ENCODE results near the gene SOX6.

DNA sequence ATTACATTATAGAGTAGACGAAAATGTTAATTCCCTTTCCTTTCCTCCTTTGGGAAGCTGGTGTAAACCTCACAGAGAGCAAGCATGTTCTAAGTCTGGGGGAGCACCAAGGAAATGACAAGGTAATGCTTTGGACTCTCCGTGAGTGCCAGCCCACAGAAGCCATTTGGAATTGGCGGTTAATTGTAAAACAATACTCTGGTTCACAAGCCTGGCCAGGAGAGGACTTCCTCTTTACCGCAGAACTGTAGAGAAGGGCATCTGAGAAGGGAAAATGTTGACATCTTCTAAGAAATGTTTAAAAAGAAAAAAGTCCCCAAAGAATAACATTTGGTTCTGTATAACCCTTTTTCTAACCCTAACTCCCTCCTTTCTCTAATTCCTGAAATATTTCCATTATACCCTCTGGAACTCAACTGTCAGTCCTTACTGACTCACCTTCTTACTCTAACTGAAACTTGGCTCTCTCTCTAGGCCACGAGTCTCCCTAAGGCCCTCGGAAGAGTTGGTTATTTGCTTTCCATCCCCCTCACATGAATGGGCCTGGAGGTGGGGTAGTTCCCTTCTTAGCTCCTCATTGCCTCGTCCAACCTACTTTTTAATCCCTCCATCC lies 379.8 kb downstream of the SOX6 start:
- TF ChIP-seq POLR2A (IDR thresholded peaks at IDR 0.05) (no peak), POLR2AphosphoS5 (IDR thresholded peaks at IDR 0.05) (no peak)
- TF ChIP-seq, protein P1, sequence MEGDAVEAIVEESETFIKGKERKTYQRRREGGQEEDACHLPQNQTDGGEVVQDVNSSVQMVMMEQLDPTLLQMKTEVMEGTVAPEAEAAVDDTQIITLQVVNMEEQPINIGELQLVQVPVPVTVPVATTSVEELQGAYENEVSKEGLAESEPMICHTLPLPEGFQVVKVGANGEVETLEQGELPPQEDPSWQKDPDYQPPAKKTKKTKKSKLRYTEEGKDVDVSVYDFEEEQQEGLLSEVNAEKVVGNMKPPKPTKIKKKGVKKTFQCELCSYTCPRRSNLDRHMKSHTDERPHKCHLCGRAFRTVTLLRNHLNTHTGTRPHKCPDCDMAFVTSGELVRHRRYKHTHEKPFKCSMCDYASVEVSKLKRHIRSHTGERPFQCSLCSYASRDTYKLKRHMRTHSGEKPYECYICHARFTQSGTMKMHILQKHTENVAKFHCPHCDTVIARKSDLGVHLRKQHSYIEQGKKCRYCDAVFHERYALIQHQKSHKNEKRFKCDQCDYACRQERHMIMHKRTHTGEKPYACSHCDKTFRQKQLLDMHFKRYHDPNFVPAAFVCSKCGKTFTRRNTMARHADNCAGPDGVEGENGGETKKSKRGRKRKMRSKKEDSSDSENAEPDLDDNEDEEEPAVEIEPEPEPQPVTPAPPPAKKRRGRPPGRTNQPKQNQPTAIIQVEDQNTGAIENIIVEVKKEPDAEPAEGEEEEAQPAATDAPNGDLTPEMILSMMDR (IDR thresholded peaks at IDR 0.05) = no peak
